H1 (cell line): Measurements from ENCODE around the gene VWA5A. TPM values are rescaled to one million over a fixed set of nuclear protein-coding genes. Genes with fewer than 3 reads are reported as not detected.

ENCODE experiments used
- CTCF ChIP-seq, 3 experiments: IDR thresholded peaks; 1 replicate in 2 of 3; 2 replicates in 1 of 3; pipeline versions ENCODE4 v1.5.1 to v1.6.1; 2011; ENCODE audit warnings: low read length in 3 of 3, mild to moderate bottlenecking in 3 of 3, inconsistent platforms in 2 of 3, low read depth in 1 of 3, moderate library complexity in 1 of 3; ENCODE audit not compliant: insufficient read depth in 1 of 3; ENCODE audit errors: control extremely low read depth in 1 of 3
- GTF2F1 ChIP-seq: IDR thresholded peaks from 2 replicates; pipeline ENCODE4 v1.6.1; 2012; ENCODE audit warnings: low read depth, low read length, improper control_type of control experiment, borderline replicate concordance
- polyA plus RNA-seq, 7 experiments: library from polyadenylated mRNA; depleted of rRNA in 3 of 7; stranded (reverse) in 5 of 7; unstranded in 2 of 7; fragments of >200 nt in 5 of 7; fragments of 200-250 nt in 2 of 7; gene quantifications; 1 replicate in 5 of 7; 2 replicates in 1 of 7; 4 replicates in 1 of 7; pipeline versions ENCODE4 v1.2.1 to v1.2.3, GENCODE V29; 2011 to 2013; ENCODE audit warnings: missing spikeins in 2 of 7, mixed read lengths in 2 of 7
- total RNA-seq: library from RNA; stranded (reverse); fragmentation: NEBNext Ultra II Directional; extraction: Animal tissue kit (Norgen Biotek cat#: 25700); gene quantifications from 2 replicates; pipeline ENCODE4 v1.2.1, GENCODE V29; 2021

VWA5A gene
- total and polyA plus RNA-seq, 2 of the 8 experiments (the other 6 are each of a cell fraction or from before 2014, with no cell fraction given), result 12.5 to 20.4 TPM

- TF ChIP-seq CTCF (IDR thresholded peaks at IDR 0.05; ENCODE audit: control extremely low read depth in 1 of 3, insufficient read depth in 1 of 3, low read depth in 1 of 3, low read length in 3 of 3) (no peak), GTF2F1 (no peak)
Measured at GRCh38 chr11:124098141-124098540, 17.1 kb upstream of the VWA5A start (continued).
